ENCODE measurements around the gene ALDH6A1.

Gene ALDH6A1

DNA sequence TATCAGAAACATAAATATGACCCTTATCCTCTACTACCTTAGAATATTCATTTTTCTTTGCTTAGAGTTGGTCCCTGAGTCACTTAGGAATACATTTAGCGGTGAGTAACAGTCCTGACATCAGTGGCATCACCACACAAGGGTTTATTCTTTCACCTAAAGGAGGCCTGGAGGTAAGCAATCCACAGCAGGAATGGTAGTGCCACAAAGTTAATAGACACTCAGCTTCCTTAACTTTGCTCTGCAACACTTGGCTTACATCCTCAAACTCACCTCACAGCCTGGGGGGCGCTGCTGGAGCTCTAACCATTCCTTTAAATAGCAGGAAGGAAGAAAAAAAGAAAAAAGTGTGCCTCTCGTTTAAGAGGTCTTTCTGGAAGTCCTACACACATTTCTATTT lies 36.0 kb downstream of the ALDH6A1 start:
- no peak for DNase-seq

DNA sequence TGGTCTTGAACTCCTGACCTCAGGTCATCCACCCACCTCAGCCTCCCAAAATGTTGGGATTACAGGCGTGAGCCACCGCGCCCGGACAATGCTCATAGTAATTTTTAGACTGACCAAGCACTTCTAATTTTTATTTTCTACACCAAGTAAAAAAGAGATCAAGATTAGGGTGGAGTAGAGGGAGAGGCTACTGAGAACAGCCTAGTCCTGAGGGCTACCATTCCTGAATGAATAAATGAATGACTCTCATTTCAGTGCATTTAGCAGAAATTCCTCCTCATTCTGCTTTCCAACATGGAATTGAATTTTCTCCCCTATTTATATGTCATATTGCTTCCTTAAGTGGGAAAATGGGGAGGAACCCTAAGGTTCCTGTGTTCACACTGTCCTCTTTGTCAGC lies 38.7 kb downstream of the ALDH6A1 start:
- no peak for DNase-seq

DNA sequence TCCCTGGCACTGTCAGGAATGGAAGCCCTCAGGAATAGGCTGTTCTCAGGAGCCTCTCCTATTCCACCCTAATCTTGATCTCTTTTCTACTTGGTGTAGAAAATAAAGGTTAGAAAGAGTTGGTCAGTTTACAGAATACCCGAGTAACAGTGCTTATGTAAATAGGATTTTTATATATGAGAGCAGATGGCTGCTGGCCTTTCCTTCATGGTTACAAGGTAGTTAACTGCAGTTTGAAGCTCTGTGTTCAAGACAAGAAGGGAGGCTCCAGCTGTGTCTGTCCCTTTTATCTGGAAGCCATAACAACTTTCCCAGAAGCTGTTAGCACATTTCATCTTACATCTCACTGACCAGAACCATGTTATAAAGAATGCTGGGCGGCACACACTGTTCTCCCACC lies 42.0 kb downstream of the ALDH6A1 start:
- no peak for DNase-seq

DNA sequence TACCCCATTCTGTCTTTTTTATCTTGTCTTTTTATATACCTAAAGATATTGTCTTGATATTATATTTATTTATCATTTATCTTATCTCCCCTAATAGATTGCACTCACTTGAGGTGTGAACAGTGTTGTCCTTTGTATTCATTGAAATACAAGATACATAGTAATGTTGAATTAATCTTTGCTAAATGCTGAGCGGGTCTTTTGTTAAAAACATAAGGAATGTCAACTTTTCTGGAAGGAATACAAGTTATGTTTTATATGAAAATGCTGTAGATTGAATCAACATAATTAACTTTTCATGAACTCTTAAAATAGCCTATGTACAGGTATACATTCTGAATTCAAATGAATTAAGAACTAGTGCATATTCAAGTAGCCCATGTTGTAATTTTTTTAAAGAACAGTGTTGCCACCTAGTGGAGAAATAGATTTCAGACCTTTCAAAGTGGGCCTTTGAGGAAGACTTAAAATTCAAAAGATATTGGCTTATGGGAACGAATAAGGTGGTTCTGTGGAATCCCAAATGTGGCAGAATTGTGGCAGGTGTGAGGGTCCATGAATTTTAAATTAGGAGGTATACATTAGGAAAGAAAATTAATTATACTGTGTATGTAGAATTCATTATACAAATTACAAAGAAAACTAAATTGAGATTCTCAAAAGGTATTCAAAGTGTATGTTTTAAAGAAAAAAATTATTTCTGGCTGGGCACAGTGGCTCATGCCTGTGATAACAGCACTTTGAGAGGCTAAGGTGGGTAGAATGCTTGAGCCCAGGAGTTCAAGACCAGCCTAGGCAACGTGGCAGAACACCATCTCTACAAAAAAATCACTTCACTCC lies 46.0 kb downstream of the ALDH6A1 start:
- DNase-seq = no peak

DNA sequence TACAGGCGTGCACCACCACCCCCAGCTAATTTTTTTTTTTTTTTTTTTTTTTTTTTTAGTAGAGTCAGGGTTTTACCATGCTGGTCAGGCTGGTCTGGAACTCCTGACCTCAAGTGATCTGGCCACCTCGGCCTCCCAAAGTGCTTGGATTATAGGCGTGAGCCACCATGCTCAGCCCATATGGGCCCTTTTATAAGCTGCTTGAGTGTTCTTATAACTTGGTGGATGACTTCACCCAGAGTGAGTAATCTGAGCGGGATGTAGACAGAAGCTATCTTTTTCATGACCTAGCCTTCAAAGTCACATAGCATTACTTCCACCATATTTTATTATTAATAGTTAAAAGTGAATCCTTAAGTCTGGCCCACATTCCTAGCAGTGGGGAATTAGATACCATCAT lies 48.7 kb downstream of the ALDH6A1 start:
- DNase-seq = no peak

DNA sequence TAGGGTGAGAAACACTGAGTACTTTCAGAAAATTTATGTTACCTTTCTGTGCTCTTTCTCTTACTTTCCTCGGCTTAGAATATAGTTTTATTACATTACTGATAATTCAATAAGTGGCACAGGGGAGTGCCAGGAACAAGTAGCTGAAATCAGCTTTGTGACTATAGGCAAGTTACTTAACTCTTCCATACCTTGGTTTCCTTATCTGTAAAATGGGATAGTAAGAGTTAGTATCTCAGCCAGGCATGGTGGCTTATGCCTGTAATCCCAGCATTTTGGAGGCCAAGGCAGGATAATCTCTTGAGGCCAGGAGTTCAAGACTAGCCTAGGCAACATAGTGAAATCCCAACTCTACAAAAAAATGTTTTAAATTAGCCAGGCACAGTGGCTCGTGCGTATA lies 49.7 kb downstream of the ALDH6A1 start:
- no peak for DNase-seq

DNA sequence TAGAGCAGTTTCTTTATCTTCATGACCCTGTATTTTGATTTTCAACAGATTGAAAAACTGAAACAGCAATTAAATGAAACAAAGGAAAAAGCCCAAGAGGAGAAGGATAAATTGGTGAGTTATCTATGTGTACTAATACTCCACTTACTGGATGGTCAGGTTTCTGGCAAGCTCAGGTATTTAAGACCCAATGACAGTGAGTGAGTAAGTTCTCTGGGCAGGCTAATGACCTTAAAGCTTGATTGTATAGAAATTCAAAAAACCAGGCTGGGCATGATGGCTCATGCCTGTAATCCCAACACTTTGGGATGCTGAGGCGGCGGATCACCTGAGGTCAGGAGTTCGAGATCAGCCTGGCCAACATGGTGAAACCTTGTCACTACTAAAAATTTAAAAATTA lies 55.1 kb downstream of the ALDH6A1 start:
- DNase-seq = no peak

DNA sequence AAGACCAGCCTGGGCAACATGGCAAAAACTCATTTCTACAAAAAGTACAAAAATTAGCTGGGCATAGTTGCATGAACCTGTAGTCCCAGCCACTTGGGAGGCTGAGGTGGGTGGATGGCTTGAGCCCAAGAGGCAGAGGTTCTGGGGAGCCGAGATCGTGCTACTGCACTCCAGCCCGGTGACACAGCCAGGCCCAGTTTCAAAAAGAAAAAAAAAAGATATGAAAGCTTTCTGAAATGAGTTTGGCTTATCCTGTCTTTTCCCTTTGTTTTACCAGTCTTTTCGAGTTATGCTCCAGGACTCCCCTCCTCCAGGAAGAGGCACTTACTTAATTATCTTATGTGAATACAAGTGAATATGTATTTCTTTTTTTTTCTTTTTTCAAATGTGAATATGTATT lies 61.9 kb downstream of the ALDH6A1 start:
- no peak for DNase-seq

DNA sequence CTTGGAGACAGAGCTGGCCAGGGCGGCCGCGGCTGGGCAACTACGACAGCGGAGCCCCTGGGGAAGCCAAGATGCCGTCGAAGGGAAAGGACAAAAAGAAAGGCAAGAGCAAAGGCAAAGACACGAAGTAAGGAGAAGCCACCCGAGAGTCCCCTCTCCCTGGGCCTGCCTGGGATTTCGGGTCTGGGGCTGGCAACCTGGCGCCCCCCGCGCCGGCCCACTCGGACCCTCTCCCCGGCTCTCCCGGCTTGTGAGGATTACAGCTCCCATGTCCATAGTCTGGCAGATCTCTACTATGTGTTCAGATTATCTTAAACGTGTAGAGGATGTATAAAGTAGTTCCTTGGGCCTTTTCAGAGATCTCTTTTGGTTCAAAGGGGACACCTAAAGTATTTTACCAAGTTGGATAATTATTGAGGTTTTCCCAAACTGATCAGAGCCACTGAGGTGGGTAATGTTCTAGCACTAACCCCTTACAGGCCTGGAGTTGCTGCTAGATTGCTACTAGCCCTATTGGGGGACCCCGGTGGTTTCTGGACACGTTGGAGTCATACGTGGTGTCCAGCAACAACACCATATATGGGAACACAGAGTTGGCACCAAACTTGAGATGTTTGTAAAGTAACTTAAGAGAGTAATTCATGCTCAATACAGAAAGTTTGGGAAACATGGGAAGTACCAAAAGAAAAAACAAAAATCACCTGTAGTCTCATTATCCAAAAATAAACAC lies 64.7 kb downstream of the ALDH6A1 start:
- DNase-seq = no peak

DNA sequence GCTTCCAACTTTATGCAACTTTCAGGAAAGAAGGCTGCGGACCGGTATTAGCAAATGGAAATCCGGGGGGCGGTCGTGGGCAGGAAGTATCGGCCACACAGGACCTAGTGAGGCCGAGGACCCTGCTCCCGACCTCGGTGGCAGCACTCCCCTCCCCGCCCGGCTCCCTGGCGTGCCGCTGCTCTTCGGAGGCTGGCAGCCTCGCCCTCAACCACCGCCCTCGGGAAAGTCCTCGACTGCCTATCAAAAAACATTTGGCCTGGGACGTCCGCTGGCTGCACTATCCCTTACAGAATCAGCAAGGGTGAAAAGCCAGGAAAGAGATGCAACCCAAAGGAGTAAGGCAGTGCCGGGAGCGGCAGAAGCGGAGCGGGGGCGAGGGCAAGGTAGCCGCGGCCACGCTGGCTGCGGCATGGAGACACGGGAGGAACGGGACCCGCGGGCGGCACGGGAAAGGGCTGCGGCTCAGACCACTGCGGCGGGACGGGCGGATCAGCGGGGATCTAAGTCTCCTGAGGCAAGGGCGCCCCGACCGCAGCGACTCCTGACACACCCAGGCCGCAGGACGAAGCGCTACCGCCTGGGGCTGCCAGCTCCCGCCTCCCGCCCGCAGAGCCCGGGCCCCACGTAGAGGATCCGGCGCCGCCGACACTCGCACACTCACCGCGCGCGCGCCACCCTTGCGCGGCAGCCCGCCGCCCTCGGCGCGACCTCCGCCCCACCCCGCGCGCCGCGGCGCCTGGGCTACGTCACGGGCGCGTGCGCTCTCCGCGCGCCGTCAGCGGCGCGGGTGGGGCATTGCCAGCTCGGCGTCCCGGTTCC lies 65.5 kb downstream of the ALDH6A1 start, which contains the start of the genes BBOF1 and ENTPD5:
TSS of gene BBOF1 (plus strand) at position 764 of the 822 bp plus-strand sequence. CDS start 130 bp downstream, outside the sequence.
TSS of gene ENTPD5 (minus strand) at position 703 of the 822 bp plus-strand sequence. CDS start 31,186 bp downstream, outside the sequence.
- peak; percentile 86 for DNase-seq

DNA sequence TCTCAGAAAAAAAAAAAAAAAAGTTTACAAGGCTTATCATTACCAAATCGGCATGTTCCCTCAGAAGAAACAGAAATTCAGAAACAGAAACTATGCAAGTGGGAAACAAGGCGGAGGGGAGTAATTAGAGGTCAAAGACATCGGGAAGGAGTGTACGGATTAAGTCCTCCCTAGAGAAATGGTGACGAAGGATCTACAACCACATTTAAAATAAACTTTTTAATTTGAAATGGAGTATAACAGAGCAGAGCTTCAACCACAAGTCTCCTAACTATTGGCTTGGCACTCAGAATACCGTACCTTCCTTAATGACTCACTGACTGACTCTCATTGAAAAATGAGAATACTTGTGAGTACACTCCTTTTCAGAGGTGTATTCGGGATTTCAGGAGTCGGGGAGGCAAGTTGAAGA lies 66.1 kb downstream of the ALDH6A1 start:
- DNase-seq = no peak

DNA sequence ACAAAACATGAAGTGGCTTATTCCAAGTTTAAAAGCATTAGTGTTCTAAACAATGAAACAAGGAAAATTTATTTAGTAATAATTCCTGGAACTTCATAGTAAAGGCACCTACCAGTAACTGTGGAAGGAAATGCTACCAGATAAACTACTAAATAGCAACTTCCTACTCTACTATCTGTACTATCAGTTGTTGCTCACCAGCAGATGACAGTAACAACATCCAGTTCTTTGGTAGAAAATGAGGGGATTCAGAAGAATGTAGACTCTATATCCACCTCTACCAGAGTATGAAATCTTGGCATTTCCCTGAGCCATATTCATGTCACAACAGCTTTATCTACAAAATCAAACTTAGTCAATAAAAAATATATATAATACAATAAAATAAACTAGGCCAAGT lies 68.3 kb downstream of the ALDH6A1 start:
- DNase-seq = no peak

DNA sequence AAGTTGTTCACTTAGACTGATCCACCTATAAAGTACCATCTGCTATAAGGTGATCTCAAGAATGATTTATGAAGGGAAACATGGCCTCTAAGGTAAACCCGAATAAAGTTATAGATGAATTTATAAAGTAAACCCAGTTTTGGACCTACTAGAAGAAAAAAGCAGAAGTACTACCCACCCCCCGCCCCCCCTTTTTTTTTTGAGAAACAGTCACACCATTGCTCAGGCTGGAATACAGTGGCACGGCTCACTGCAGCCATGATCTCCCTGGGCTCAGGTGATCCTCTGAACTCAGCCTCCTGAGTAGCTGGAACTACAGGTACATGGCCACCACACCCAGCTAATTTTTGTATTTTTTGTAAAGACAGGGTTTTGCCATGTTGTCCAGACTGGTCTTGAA lies 69.1 kb downstream of the ALDH6A1 start:
- DNase-seq = no peak

DNA sequence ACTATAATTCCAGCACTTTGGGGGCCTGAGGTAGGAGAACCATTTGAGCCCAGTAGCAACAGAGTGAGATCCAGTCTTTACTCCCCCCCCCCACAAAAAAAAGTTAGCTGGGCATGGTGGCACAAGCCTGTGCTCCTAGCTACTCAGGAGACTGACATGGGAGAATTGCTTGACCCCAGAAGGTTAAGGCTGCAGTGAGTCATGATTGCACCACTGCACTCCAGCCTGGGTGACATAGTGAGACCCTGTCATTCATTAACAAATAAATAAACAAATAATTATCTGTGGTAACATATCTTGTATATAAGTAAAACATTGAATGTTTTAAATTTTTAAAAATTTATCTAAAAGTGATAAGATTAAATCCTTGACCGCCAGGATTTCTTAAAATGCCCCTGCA lies 70.0 kb downstream of the ALDH6A1 start:
- no peak for DNase-seq

DNA sequence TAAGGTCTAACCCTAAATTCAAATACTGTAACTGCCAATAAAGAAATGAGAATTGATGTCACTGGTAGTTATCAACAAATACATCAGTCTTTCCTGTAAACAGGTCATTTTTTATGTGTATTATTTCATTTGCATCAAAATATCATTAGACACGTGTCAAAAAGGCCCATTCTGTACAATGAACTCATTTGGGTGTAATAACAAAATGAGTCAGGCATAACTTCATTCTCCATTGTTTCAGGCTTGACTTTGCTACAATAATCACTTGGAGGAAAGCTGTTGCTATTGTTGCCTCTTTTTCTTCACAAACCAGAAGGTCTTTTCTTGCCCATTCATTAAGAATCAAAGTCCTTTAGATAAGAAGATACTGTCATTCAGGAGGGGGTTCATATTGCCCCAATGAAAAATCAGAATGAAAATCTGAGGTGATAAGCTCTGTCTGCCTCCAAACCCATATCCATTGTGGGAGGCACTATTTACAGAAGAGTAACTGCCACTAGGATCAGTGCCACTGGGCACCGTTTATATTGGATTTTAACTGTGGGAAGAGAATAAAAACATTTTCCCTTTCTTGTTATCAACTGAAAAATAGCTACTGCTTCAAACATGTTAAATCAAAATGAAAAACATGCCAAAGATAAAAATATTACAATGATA lies 75.3 kb downstream of the ALDH6A1 start:
- no peak for DNase-seq

Data from activated naive CD4-positive, alpha-beta T cell treated with Interleukin-2 at 50 U/mL for 16 hours (primary cell).